Caco-2 (cell line): Measurements from ENCODE around the gene GPR39. TPM values are rescaled to one million over a fixed set of nuclear protein-coding genes. Genes with fewer than 3 reads are reported as not detected.

Source experiments
- BruUV-seq: library from RNA; stranded (reverse); fragments of 400-500 nt; replicated peaks from 2 replicates; lab custom pipeline; 2021; lab: Mats Ljungman, UMichigan
- CTCF ChIA-PET: fragments of 300-600 bp; sonication (Branson Sonifier 250); formaldehyde crosslinking; loops from one replicate; lab custom pipeline; 2022; ENCODE audit warnings: antibody characterized with exemption; lab: Charles Lee
- POLR2A ChIA-PET: fragments of 300-600 bp; sonication (Branson Sonifier 250); formaldehyde crosslinking; loops from one replicate; lab custom pipeline; 2022; ENCODE audit warnings: antibody characterized with exemption; lab: Charles Lee
- DNase-seq, 2 experiments: peaks; one replicate each; pipeline versions ENCODE4 v3.0.0 to v3.0.0-alpha.2; 2020 to 2022
- H3K27me3 ChIP-seq: replicated peaks from 2 replicates; pipeline ENCODE4 v1.6.0; 2011; ENCODE audit warnings: low read length; ENCODE audit not compliant: control insufficient read depth, insufficient read depth
- H3K36me3 ChIP-seq: 2 replicates; pipeline ENCODE4 v1.5.1; 2011; ENCODE audit warnings: low read length; ENCODE audit not compliant: control insufficient read depth, insufficient read depth
- H3K4me1 ChIP-seq: fragments of 250-450 bp; sonication (Bioruptor Pico); 2 replicates; pipeline ENCODE4 v1.5.1; 2020; ENCODE audit warnings: mild to moderate bottlenecking
- H3K4me3 ChIP-seq: 2 replicates; pipeline ENCODE4 v1.5.1; 2011; ENCODE audit warnings: low read depth, mild to moderate bottlenecking, control low read depth, low read length
- H3K9me3 ChIP-seq: fragments of 250-450 bp; sonication (Bioruptor Pico); 2 replicates; pipeline ENCODE4 v1.5.1; 2020; ENCODE audit warnings: mild to moderate bottlenecking, moderate library complexity
- H3K27ac Mint-ChIP-seq: one replicate; pipeline ENCODE4 v1.8.0; 2022; ENCODE audit warnings: mixed read lengths; ENCODE audit not compliant: unreplicated experiment
- H3K27me3 Mint-ChIP-seq: one replicate; pipeline ENCODE4 v1.8.0; 2022; ENCODE audit warnings: mixed read lengths; ENCODE audit not compliant: insufficient read depth, unreplicated experiment
- H3K36me3 Mint-ChIP-seq: one replicate; pipeline ENCODE4 v1.8.0; 2022; ENCODE audit warnings: mild to moderate bottlenecking, mixed read lengths; ENCODE audit not compliant: insufficient read depth, unreplicated experiment
- H3K4me1 Mint-ChIP-seq: one replicate; pipeline ENCODE4 v1.8.0; 2022; ENCODE audit warnings: low read depth, mixed read lengths; ENCODE audit not compliant: unreplicated experiment
- H3K4me3 Mint-ChIP-seq: one replicate; pipeline ENCODE4 v1.8.0; 2022; ENCODE audit warnings: mild to moderate bottlenecking, moderate library complexity, mixed read lengths; ENCODE audit not compliant: unreplicated experiment
- H3K9me3 Mint-ChIP-seq: one replicate; pipeline ENCODE4 v1.8.0; 2022; ENCODE audit warnings: mixed read lengths; ENCODE audit not compliant: unreplicated experiment
- intact Hi-C: fragments of 100-400 bp; cut with micrococcal nuclease; formaldehyde crosslinking; loops from one replicate; pipeline ENCODE4 v1.10.0; 2022; ENCODE audit not compliant: unreplicated experiment
- total RNA-seq: library from RNA; stranded (reverse); gene quantifications from 2 replicates; pipeline ENCODE4 v1.2.3, GENCODE V29; 2022
- TF ChIP-seq, protein P1 (sequence below), 2 experiments: fragments of 200-600 bp in 1 of 2; IDR thresholded peaks; 1 replicate in 1 of 2; 2 replicates in 1 of 2; pipeline versions ENCODE4 v1.5.1 to v1.8.0; 2011 to 2022; ENCODE audit warnings: antibody characterized with exemption in 1 of 2, control low read depth in 1 of 2, inconsistent platforms in 1 of 2, low read depth in 1 of 2, low read length in 1 of 2, mild to moderate bottlenecking in 1 of 2, moderate library complexity in 1 of 2; ENCODE audit not compliant: insufficient read depth in 1 of 2, severe bottlenecking in 1 of 2, unreplicated experiment in 1 of 2

Gene GPR39
- total RNA-seq, 1 experiment from 2014 or later = 26.8 TPM

DNA sequence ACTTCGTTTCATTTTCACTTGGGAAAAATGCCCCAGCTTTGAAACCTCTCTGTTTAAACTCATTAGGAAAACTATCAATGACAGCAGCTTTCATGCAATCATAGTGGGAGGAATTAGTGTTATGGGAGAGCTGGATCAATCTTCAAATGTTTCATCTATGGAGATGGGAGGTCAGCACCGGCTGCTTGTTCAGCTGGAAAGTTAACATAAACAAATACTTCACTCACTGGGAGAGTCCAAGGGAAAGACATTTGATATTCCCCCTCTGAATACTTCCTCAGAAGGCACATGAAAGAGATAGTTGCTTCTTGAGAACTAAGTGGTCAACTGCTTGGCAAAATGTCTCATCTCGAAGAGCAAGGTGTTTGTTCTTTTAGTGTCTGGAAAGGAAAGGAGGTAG, 246.1 kb downstream of the GPR39 start:
- Mint-ChIP-seq H3K27me3 (no peaks in the 10 kb centered on the region), H3K4me1 (no peaks in the 10 kb centered on the region), H3K36me3 (peaks cover 12% of the 10 kb centered on the region), H3K27ac (no peak overlapping the region), H3K9me3 (no peaks in the 10 kb centered on the region), H3K4me3 (no peak overlapping the region)
- no TSS peak for BruUV-seq
- no peaks in the 10 kb centered on the region for H3K27me3 ChIP-seq
- no peak for DNase-seq
- intact Hi-C loops = no loop called here
- no peaks in the 10 kb centered on the region for H3K9me3 ChIP-seq
- TF ChIP-seq, protein P1, sequence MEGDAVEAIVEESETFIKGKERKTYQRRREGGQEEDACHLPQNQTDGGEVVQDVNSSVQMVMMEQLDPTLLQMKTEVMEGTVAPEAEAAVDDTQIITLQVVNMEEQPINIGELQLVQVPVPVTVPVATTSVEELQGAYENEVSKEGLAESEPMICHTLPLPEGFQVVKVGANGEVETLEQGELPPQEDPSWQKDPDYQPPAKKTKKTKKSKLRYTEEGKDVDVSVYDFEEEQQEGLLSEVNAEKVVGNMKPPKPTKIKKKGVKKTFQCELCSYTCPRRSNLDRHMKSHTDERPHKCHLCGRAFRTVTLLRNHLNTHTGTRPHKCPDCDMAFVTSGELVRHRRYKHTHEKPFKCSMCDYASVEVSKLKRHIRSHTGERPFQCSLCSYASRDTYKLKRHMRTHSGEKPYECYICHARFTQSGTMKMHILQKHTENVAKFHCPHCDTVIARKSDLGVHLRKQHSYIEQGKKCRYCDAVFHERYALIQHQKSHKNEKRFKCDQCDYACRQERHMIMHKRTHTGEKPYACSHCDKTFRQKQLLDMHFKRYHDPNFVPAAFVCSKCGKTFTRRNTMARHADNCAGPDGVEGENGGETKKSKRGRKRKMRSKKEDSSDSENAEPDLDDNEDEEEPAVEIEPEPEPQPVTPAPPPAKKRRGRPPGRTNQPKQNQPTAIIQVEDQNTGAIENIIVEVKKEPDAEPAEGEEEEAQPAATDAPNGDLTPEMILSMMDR (IDR thresholded peaks at IDR 0.05; ENCODE audit: insufficient read depth in 1 of 2, low read depth in 1 of 2, low read length in 1 of 2, severe bottlenecking in 1 of 2, unreplicated experiment in 1 of 2) = no peak
- H3K36me3 ChIP-seq = no peaks in the 10 kb centered on the region
- no peak overlapping the region for H3K4me3 ChIP-seq
- no peaks in the 10 kb centered on the region for H3K4me1 ChIP-seq
- ChIA-PET CTCF (no interaction called here), POLR2A (no interaction called here)

DNA sequence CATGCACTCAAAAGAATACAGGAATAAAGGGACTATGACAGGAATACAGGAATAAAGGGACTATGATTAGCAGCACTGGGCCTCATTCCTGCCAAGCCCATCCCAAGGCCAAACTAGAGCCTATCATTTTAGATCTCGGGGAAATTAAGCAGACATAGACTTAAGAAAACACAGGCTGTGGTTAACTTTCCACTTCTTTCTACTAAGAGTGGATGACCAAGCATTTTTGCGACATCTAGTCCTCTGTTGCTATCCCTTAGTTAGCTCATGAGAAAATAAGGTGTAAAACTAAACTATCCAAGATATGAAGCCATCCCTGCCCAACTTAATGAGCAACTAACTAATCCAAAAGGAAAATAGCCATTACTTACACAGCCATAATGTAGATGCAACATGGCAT, 247.5 kb downstream of the GPR39 start:
- Mint-ChIP-seq H3K36me3 (no peaks in the 10 kb centered on the region), H3K4me1 (no peaks in the 10 kb centered on the region), H3K4me3 (no peak overlapping the region), H3K27me3 (no peaks in the 10 kb centered on the region), H3K9me3 (no peaks in the 10 kb centered on the region), H3K27ac (no peak overlapping the region)
- TF ChIP-seq, protein P1 (IDR thresholded peaks at IDR 0.05; ENCODE audit: insufficient read depth in 1 of 2, low read depth in 1 of 2, low read length in 1 of 2, severe bottlenecking in 1 of 2, unreplicated experiment in 1 of 2) = no peak
- DNase-seq = no peak
- CTCF ChIA-PET = no interaction called here
- intact Hi-C loops = no loop called here
- H3K4me3 ChIP-seq = no peak overlapping the region
- H3K36me3 ChIP-seq = no peaks in the 10 kb centered on the region
- no TSS peak for BruUV-seq
- POLR2A ChIA-PET = no interaction called here
- H3K27me3 ChIP-seq = no peaks in the 10 kb centered on the region
- no peaks in the 10 kb centered on the region for H3K9me3 ChIP-seq
- H3K4me1 ChIP-seq = no peaks in the 10 kb centered on the region

DNA sequence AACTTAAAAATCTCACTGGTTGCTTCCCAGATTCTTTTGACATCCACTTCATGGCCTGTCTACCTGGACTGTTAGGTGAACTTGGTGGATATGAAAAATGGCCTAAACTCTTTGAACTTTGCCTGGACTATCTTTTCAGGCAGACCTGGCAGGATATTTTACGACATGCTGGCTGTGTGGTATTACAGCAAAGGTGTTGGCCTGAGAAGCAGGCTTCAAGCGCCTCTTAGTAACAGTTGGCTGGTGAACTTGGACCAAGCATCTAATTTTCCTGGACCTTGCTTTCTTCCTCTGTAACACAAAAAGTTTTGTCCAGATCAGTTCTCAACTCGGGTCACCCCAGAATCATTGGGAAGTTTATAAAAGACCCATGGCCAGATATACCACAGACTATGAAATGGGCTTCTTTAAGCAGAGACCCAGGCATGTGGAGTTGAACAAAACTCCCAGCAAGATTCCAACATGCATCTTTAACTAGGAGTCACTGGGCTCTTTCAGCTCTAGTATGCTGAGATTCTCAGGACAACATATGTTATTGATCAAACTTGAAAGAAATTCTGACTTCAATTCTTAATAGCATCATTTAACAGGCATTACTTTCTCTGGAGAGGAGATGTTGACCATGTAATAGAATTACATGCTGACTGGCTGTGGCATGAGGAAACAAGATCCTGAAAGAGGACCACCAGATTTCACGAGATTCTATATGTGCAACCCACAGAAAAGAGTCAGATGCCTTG, 249.0 kb downstream of the GPR39 start:
- no peaks in the 10 kb centered on the region for H3K9me3 ChIP-seq
- Mint-ChIP-seq H3K4me3 (no peak overlapping the region), H3K4me1 (no peaks in the 10 kb centered on the region), H3K27me3 (no peaks in the 10 kb centered on the region), H3K36me3 (peaks cover 9% of the 10 kb centered on the region), H3K9me3 (no peaks in the 10 kb centered on the region), H3K27ac (no peak overlapping the region)
- no peaks in the 10 kb centered on the region for H3K27me3 ChIP-seq
- no TSS peak for BruUV-seq
- DNase-seq = no peak
- TF ChIP-seq, protein P1 (IDR thresholded peaks at IDR 0.05; ENCODE audit: insufficient read depth in 1 of 2, low read depth in 1 of 2, low read length in 1 of 2, severe bottlenecking in 1 of 2, unreplicated experiment in 1 of 2) = no peak
- intact Hi-C loops = no loop called here
- no peak overlapping the region for H3K4me3 ChIP-seq
- H3K36me3 ChIP-seq = no peaks in the 10 kb centered on the region
- ChIA-PET POLR2A (no interaction called here), CTCF (no interaction called here)
- H3K4me1 ChIP-seq = no peaks in the 10 kb centered on the region
